Measurements from ENCODE around the gene PRRG4.

- TF ChIP-seq CTCF (IDR thresholded peaks at IDR 0.05; ENCODE audit: insufficient read depth, low read length) (no peak), SPI1 (IDR thresholded peaks at IDR 0.05; ENCODE audit: borderline replicate concordance, low read depth) (no peak)
These were observed 54.3 kb downstream of the PRRG4 start for GRCh38 chr11:32884023-32884422.

All from HL-60 (cell line).